HG03139 (cell line): ENCODE data around the gene IL1RAPL2.
"Not testable (repeated sequence)": the region's sequence is repeated elsewhere in the genome, so short reads cannot be mapped to it uniquely, and the experiment has no call there.

Experiments
- ATAC-seq: cut with Tn5 transposase; IDR thresholded peaks from one replicate; pipeline ENCODE4 v1.9.1; 2021; ENCODE audit not compliant: unreplicated experiment

IL1RAPL2 gene

GRCh38 chrX:104565791-104566680, at the start of gene IL1RAPL2:
IL1RAPL2 (plus strand) TSS chrX:104566199.
- ATAC-seq: no peak

- no peak for ATAC-seq
Observed at GRCh38 chrX:104522386-104522785, 43.6 kb upstream of the IL1RAPL2 start.

- ATAC-seq: no peak
Observed at GRCh38 chrX:104523858-104524257, 42.1 kb upstream of the IL1RAPL2 start.

GRCh38 chrX:104539081-104539480, 26.9 kb upstream of the IL1RAPL2 start:
- ATAC-seq: no peak

- not testable (repeated sequence) for ATAC-seq
Observed at GRCh38 chrX:104542447-104542846, 23.6 kb upstream of the IL1RAPL2 start.

- no peak for ATAC-seq
Observed at GRCh38 chrX:104564335-104564734, 1.7 kb upstream of the IL1RAPL2 start.

GRCh38 chrX:104564921-104565703, 887 bp upstream of the IL1RAPL2 start:
- no peak for ATAC-seq

- no peak for ATAC-seq
Observed at GRCh38 chrX:104566681-104567501, 892 bp downstream of the IL1RAPL2 start.

GRCh38 chrX:104567506-104567905, 1.5 kb downstream of the IL1RAPL2 start:
- ATAC-seq: no peak

- no peak for ATAC-seq
Observed at GRCh38 chrX:104568304-104568915, 2.4 kb downstream of the IL1RAPL2 start.

GRCh38 chrX:104618106-104618895, 52.3 kb downstream of the IL1RAPL2 start:
- no peak for ATAC-seq

- ATAC-seq: no peak
Observed at GRCh38 chrX:104621781-104622180, 55.8 kb downstream of the IL1RAPL2 start.

- ATAC-seq: no peak
Observed at GRCh38 chrX:104641176-104641575, 75.2 kb downstream of the IL1RAPL2 start.

GRCh38 chrX:104647084-104647483, 81.1 kb downstream of the IL1RAPL2 start:
- no peak for ATAC-seq

GRCh38 chrX:104659005-104659744, 93.2 kb downstream of the IL1RAPL2 start:
- no peak for ATAC-seq

- ATAC-seq: no peak
Observed at GRCh38 chrX:104660092-104660491, 94.1 kb downstream of the IL1RAPL2 start.

- no peak for ATAC-seq
Observed at GRCh38 chrX:104662694-104663093, 96.7 kb downstream of the IL1RAPL2 start.

- no peak for ATAC-seq
Observed at GRCh38 chrX:104665691-104666090, 99.7 kb downstream of the IL1RAPL2 start.

GRCh38 chrX:104668550-104668949, 102.6 kb downstream of the IL1RAPL2 start:
- no peak for ATAC-seq
